IPS DF 6.9 (cell line): Measurements from ENCODE around the gene LCN9.

ENCODE experiments used
- DNase-seq: peaks from one replicate; pipeline ENCODE4 v3.0.0-alpha.2; 2013; ENCODE audit warnings: low read depth, low spot score
- H3K27ac ChIP-seq: one replicate; pipeline ENCODE4 v1.5.1; 2013; ENCODE audit warnings: low read length, control low read depth
- H3K27me3 ChIP-seq: 2 replicates; pipeline ENCODE4 v1.6.1; 2013; ENCODE audit warnings: mild to moderate bottlenecking, low read length; ENCODE audit not compliant: control insufficient read depth, insufficient read depth
- H3K36me3 ChIP-seq: 2 replicates; pipeline ENCODE4 v1.6.1; 2013; ENCODE audit warnings: low read length; ENCODE audit not compliant: control insufficient read depth, insufficient read depth
- H3K4me1 ChIP-seq: 2 replicates; pipeline ENCODE4 v1.6.1; 2013; ENCODE audit warnings: low read length; ENCODE audit not compliant: control insufficient read depth, insufficient read depth
- H3K4me3 ChIP-seq: 2 replicates; pipeline ENCODE4 v1.5.1; 2013; ENCODE audit warnings: mild to moderate bottlenecking, low read length
- H3K9me3 ChIP-seq: 2 replicates; pipeline ENCODE4 v1.6.1; 2013; ENCODE audit warnings: low read length, inconsistent platforms; ENCODE audit not compliant: control insufficient read depth, insufficient read depth
- WGBS: extraction: QIAGEN DNeasy Blood & Tissue Kit; methylation state at CpG from one replicate; pipeline ENCODE4 v1.1.7; 2013; ENCODE audit warnings: mixed read lengths, missing lambda C conversion rate; ENCODE audit not compliant: insufficient read length, insufficient coverage; 5-methylcytosine and 5-hydroxymethylcytosine counted together

The LCN9 gene

GRCh38 chr9:135707252-135708138, 44.4 kb downstream of the LCN9 start:
- no peaks in the 10 kb centered on the region for H3K36me3 ChIP-seq
- no peaks in the 10 kb centered on the region for H3K9me3 ChIP-seq
- H3K27me3 ChIP-seq: peaks cover 4% of the 10 kb centered on the region; the same call in 1 of the 2 replicates
- WGBS: no CpG with 5 or more reads among the region's 23 CpGs
- H3K4me3 ChIP-seq: no peak overlapping the region
- H3K4me1 ChIP-seq: 0 out of 2 replicates have a peak, but pooled peaks cover 3% of the 10 kb centered on the region
- DNase-seq: no peak
- no peak overlapping the region for H3K27ac ChIP-seq

GRCh38 chr9:135708164-135708563, 45.1 kb downstream of the LCN9 start:
- no peaks in the 10 kb centered on the region; the same call in 1 of the 2 replicates for H3K36me3 ChIP-seq
- 0 out of 2 replicates have a peak, but pooled peaks cover 3% of the 10 kb centered on the region for H3K4me1 ChIP-seq
- H3K27ac ChIP-seq: no peak overlapping the region
- WGBS: no CpG with 5 or more reads among the region's 4 CpGs
- no peak for DNase-seq
- no peaks in the 10 kb centered on the region; the same call in 1 of the 2 replicates for H3K27me3 ChIP-seq
- H3K9me3 ChIP-seq: no peaks in the 10 kb centered on the region
- no peak overlapping the region for H3K4me3 ChIP-seq

- no peaks in the 10 kb centered on the region; the same call in 1 of the 2 replicates for H3K36me3 ChIP-seq
- no peak overlapping the region for H3K27ac ChIP-seq
- H3K27me3 ChIP-seq: peaks cover 7% of the 10 kb centered on the region; the same call in 1 of the 2 replicates
- H3K9me3 ChIP-seq: no peaks in the 10 kb centered on the region
- no peak overlapping the region for H3K4me3 ChIP-seq
- no peaks in the 10 kb centered on the region; the same call in 1 of the 2 replicates for H3K4me1 ChIP-seq
- no CpG with 5 or more reads among the region's 12 CpGs for WGBS
- DNase-seq: no peak
Observed at GRCh38 chr9:135711391-135711790, 48.3 kb downstream of the LCN9 start.

GRCh38 chr9:135711881-135712280, 48.8 kb downstream of the LCN9 start:
- H3K4me1 ChIP-seq: no peaks in the 10 kb centered on the region; the same call in 1 of the 2 replicates
- H3K9me3 ChIP-seq: no peaks in the 10 kb centered on the region
- DNase-seq: no peak
- no peak overlapping the region for H3K27ac ChIP-seq
- no CpG with 5 or more reads among the region's 10 CpGs for WGBS
- peaks cover 7% of the 10 kb centered on the region; the same call in 1 of the 2 replicates for H3K27me3 ChIP-seq
- H3K4me3 ChIP-seq: no peak overlapping the region
- no peaks in the 10 kb centered on the region; the same call in 1 of the 2 replicates for H3K36me3 ChIP-seq

GRCh38 chr9:135712613-135713295, 49.6 kb downstream of the LCN9 start:
- peaks cover 7% of the 10 kb centered on the region; the same call in 1 of the 2 replicates for H3K27me3 ChIP-seq
- H3K36me3 ChIP-seq: no peaks in the 10 kb centered on the region; the same call in 1 of the 2 replicates
- H3K4me3 ChIP-seq: no peak overlapping the region
- WGBS: no CpG with 5 or more reads among the region's 16 CpGs
- H3K27ac ChIP-seq: no peak overlapping the region
- H3K4me1 ChIP-seq: no peaks in the 10 kb centered on the region; the same call in 1 of the 2 replicates
- no peaks in the 10 kb centered on the region for H3K9me3 ChIP-seq
- no peak for DNase-seq

- Histone ChIP-seq H3K4me3 (peak overlapping the region; percentile 48; the same call in 1 of the 2 replicates), H3K27me3 (peaks cover 7% of the 10 kb centered on the region; the same call in 1 of the 2 replicates), H3K36me3 (no peaks in the 10 kb centered on the region; the same call in 1 of the 2 replicates), H3K9me3 (no peaks in the 10 kb centered on the region), H3K4me1 (no peaks in the 10 kb centered on the region; the same call in 1 of the 2 replicates), H3K27ac (no peak overlapping the region)
- DNase-seq: no peak
- WGBS: no CpG with 5 or more reads among the region's 103 CpGs
Observed at GRCh38 chr9:135714242-135715055, 51.3 kb downstream of the LCN9 start.

GRCh38 chr9:135715056-135715595, 52.0 kb downstream of the LCN9 start:
- H3K4me3 ChIP-seq: no peak overlapping the region; the same call in 1 of the 2 replicates
- no peak for DNase-seq

GRCh38 chr9:135716045-135716444, 52.9 kb downstream of the LCN9 start:
- no CpG with 5 or more reads among the region's 11 CpGs for WGBS
- peaks cover 3% of the 10 kb centered on the region; the same call in 1 of the 2 replicates for H3K4me1 ChIP-seq
- no peaks in the 10 kb centered on the region for H3K9me3 ChIP-seq
- H3K27me3 ChIP-seq: peaks cover 7% of the 10 kb centered on the region; the same call in 1 of the 2 replicates
- no peak for DNase-seq
- H3K27ac ChIP-seq: no peak overlapping the region
- no peaks in the 10 kb centered on the region; the same call in 1 of the 2 replicates for H3K36me3 ChIP-seq
- H3K4me3 ChIP-seq: no peak overlapping the region

More at GRCh38 chr9:135715056-135715595, 52.0 kb downstream of the LCN9 start:
- Histone ChIP-seq H3K27ac (no peak overlapping the region), H3K36me3 (no peaks in the 10 kb centered on the region; the same call in 1 of the 2 replicates), H3K9me3 (no peaks in the 10 kb centered on the region), H3K4me1 (no peaks in the 10 kb centered on the region; the same call in 1 of the 2 replicates), H3K27me3 (peaks cover 7% of the 10 kb centered on the region; the same call in 1 of the 2 replicates)
- no CpG with 5 or more reads among the region's 23 CpGs for WGBS
